Gastrocnemius medialis (tissue), 4 donors: ENCODE measurements around the gene CFAP92. TPM values are rescaled to one million over a fixed set of nuclear protein-coding genes. Genes with fewer than 3 reads are reported as not detected.

Source experiments
- ATAC-seq, 2 donors: fragments of 150-250 bp; one replicate each; pipeline ENCODE4 v1.9.1; 2016
- DNase-seq, 2 donors: peaks; one replicate each; pipeline ENCODE4 v3.0.0-alpha.2; 2019
- H3K27ac ChIP-seq, 4 donors: fragments of 200-600 bp; sonication (generic); 1 replicate in 1 of 4; 2 replicates in 3 of 4; pipeline ENCODE4 v1.5.1; 2016 to 2018; ENCODE audit warnings: mild to moderate bottlenecking in 2 of 4, moderate library complexity in 1 of 4
- H3K27me3 ChIP-seq, 3 donors: fragments of 200-600 bp; sonication (generic) in 2 of 3; 1 replicate in 1 of 3; 2 replicates in 2 of 3; pipeline versions ENCODE4 v1.5.1 to v1.6.0; 2016 to 2019; ENCODE audit warnings: mild to moderate bottlenecking in 1 of 3, moderate library complexity in 1 of 3
- H3K36me3 ChIP-seq, 2 donors: fragments of 200-600 bp; sonication (generic) in 1 of 2; one replicate each; pipeline ENCODE4 v1.5.1; 2017 to 2018
- H3K4me1 ChIP-seq, 2 donors: fragments of 200-600 bp; sonication (generic) in 1 of 2; one replicate each; pipeline ENCODE4 v1.5.1; 2016 to 2017; ENCODE audit warnings: mild to moderate bottlenecking in 2 of 2
- H3K4me3 ChIP-seq, 4 donors: fragments of 200-600 bp; sonication (generic) in 3 of 4; 1 replicate in 1 of 4; 2 replicates in 3 of 4; pipeline ENCODE4 v1.5.1; 2016 to 2019; ENCODE audit warnings: mild to moderate bottlenecking in 2 of 4
- H3K9me3 ChIP-seq, 3 donors: fragments of 200-600 bp; sonication (generic) in 2 of 3; 1 replicate in 1 of 3; 2 replicates in 2 of 3; pipeline ENCODE4 v1.5.1; 2016 to 2019
- CTCF ChIP-seq, 5 experiments: fragments of 450-650 bp in 3 of 5; fragments of 200-600 bp in 2 of 5; sonication (generic) in 2 of 5; IDR thresholded peaks in 4 of 5; conservative IDR thresholded peaks in 1 of 5; 1 replicate in 4 of 5; 2 replicates in 1 of 5; pipeline ENCODE4 v1.5.1; 2016 to 2019; ENCODE audit warnings: antibody characterized with exemption in 5 of 5, mild to moderate bottlenecking in 3 of 5, moderate library complexity in 3 of 5
- POLR2A ChIP-seq, 2 donors: fragments of 450-650 bp; IDR thresholded peaks; one replicate each; pipeline ENCODE4 v1.6.1; 2017; ENCODE audit warnings: antibody characterized with exemption in 2 of 2, mild to moderate bottlenecking in 2 of 2, moderate library complexity in 2 of 2
- in situ Hi-C, 4 donors: fragments of 200-750 bp; cut with MboI; loops; one replicate each; pipeline versions ENCODE4 v1.15.0 to v1.8.0; 2017; ENCODE audit warnings: low sequenced_read_pairs in 4 of 4
- intact Hi-C: fragments of 100-400 bp; cut with DNase I; formaldehyde crosslinking; loops from one replicate; pipeline ENCODE4 v1.15.1; 2023; ENCODE audit warnings: low total_unique reads
- total RNA-seq, 4 donors: library from RNA; depleted of rRNA; stranded (reverse); fragments of >200 nt; gene quantifications; one replicate each; pipeline versions ENCODE4 v1.1.0 to v1.2.3, GENCODE V29; 2016

Gene CFAP92
- total RNA-seq, 4 donors from 2014 or later: 0.07 to 0.34 (median 0.20) TPM; not detected in 1

GRCh38 chr3:128994173-128994512 lies 267 bp upstream of the CFAP92 start:
- in situ Hi-C loops: no loop called here

GRCh38 chr3:128992926-128993460 lies 883 bp downstream of the CFAP92 start:
- H3K27ac ChIP-seq: no peak overlapping the region
- in situ Hi-C loops (no loop called here), intact Hi-C loops (no loop called here)
- TF ChIP-seq CTCF (IDR thresholded peaks at IDR 0.05 in 4 of 5, conservative IDR thresholded peaks at IDR 0.05 in 1 of 5): no peak
- TF ChIP-seq POLR2A (IDR thresholded peaks at IDR 0.05): no peak
- no peak overlapping the region for H3K4me3 ChIP-seq
- H3K36me3 ChIP-seq: no peaks in the 10 kb centered on the region
- H3K9me3 ChIP-seq: no peaks in the 10 kb centered on the region
- peaks cover 6 to 9% of the 10 kb centered on the region in 2 donors for H3K4me1 ChIP-seq
- ATAC-seq: no peak
- DNase-seq: no peak
- no peaks in the 10 kb centered on the region for H3K27me3 ChIP-seq

More at GRCh38 chr3:128994173-128994512, 267 bp upstream of the CFAP92 start:
- TF ChIP-seq POLR2A (IDR thresholded peaks at IDR 0.05): no peak
- TF ChIP-seq CTCF (IDR thresholded peaks at IDR 0.05 in 4 of 5, conservative IDR thresholded peaks at IDR 0.05 in 1 of 5): no peak
- no peaks in the 10 kb centered on the region for H3K27me3 ChIP-seq
- intact Hi-C loops: no loop called here
- ATAC-seq (no peak), DNase-seq (no peak)
- H3K4me1 ChIP-seq: peaks cover 6 to 9% of the 10 kb centered on the region in 2 donors
- no peaks in the 10 kb centered on the region for H3K36me3 ChIP-seq
- no peaks in the 10 kb centered on the region for H3K9me3 ChIP-seq
- H3K4me3 ChIP-seq: peak overlapping the region; percentile 42 to 65 (median 50)
- H3K27ac ChIP-seq: no peak overlapping the region

GRCh38 chr3:128991355-128991895 lies 2.5 kb downstream of the CFAP92 start:
- Histone ChIP-seq H3K4me3 (no peak overlapping the region), H3K36me3 (no peaks in the 10 kb centered on the region), H3K9me3 (no peaks in the 10 kb centered on the region), H3K4me1 (peaks cover 6 to 9% of the 10 kb centered on the region in 2 donors), H3K27ac (no peak overlapping the region), H3K27me3 (no peaks in the 10 kb centered on the region)
- in situ Hi-C loops: no loop called here
- intact Hi-C loops: no loop called here
- ATAC-seq: no peak
- no peak for DNase-seq
- no peak for TF ChIP-seq CTCF (IDR thresholded peaks at IDR 0.05 in 4 of 5, conservative IDR thresholded peaks at IDR 0.05 in 1 of 5)

- Histone ChIP-seq H3K4me3 (no peak overlapping the region), H3K36me3 (no peaks in the 10 kb centered on the region), H3K9me3 (no peaks in the 10 kb centered on the region), H3K27ac (no peak overlapping the region), H3K4me1 (no peaks in the 10 kb centered on the region), H3K27me3 (no peaks in the 10 kb centered on the region)
- in situ Hi-C loops: no loop called here
- TF ChIP-seq CTCF (IDR thresholded peaks at IDR 0.05 in 4 of 5, conservative IDR thresholded peaks at IDR 0.05 in 1 of 5): no peak
- TF ChIP-seq POLR2A (IDR thresholded peaks at IDR 0.05): no peak
- no peak for ATAC-seq
- no peak for DNase-seq
- intact Hi-C loops: no loop called here
These were observed 5.6 kb downstream of the CFAP92 start for GRCh38 chr3:128988286-128988685.
